NT2/D1 (cell line): ENCODE measurements around the gene LSM14B.

ENCODE experiments used
- YY1 ChIP-seq: IDR thresholded peaks from 2 replicates; pipeline ENCODE4 v1.6.1; 2011; ENCODE audit not compliant: insufficient read length, insufficient read depth
- ZNF274 ChIP-seq: IDR thresholded peaks from 2 replicates; pipeline ENCODE4 v1.6.1; 2011; ENCODE audit warnings: mild to moderate bottlenecking, low read depth, low read length

DNA sequence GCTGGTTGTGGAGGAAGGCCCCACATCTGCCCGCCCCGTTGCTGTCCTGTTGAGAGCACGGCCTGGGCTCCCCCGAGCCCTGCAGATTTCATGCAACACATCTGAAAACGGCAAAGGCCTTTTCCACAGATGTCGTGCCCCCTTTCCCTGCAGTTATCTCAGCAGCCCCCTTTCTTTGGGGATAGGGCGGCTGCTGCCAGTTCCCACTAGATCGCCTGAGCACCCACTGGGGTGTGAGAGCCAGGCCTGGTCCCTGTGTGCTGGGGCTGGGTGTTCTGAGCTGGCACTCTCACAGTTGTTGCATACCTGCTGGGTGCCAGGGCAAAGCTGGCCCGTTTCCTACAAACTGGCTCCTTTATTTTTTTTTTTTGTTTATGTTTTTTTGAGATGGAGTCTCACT is 48.3 kb downstream of the LSM14B start:
- TF ChIP-seq ZNF274 (no peak), YY1 (no peak)
